ENCODE measurements around the gene SIGLEC9.

SIGLEC9 gene

GRCh38 chr19:51124729-51125128 lies at the start of gene SIGLEC9:
SIGLEC9 (plus strand) TSS chr19:51124906; CDS start chr19:51124975, 69 bp downstream.
- DNase-seq, result no peak

- DNase-seq, result no peak
Measured at GRCh38 chr19:51075998-51076397, 48.7 kb upstream of the SIGLEC9 start.

- no peak for DNase-seq
Measured at GRCh38 chr19:51076631-51077213, 48.0 kb upstream of the SIGLEC9 start.

GRCh38 chr19:51078104-51078503 lies 46.6 kb upstream of the SIGLEC9 start:
- no peak for DNase-seq

- no peak for DNase-seq
Measured at GRCh38 chr19:51078731-51079130, 46.0 kb upstream of the SIGLEC9 start.

GRCh38 chr19:51079481-51080110 lies 45.1 kb upstream of the SIGLEC9 start:
- no peak for DNase-seq

- DNase-seq, result no peak
Measured at GRCh38 chr19:51081476-51081875, 43.2 kb upstream of the SIGLEC9 start.

GRCh38 chr19:51082611-51083010 lies 42.1 kb upstream of the SIGLEC9 start, which contains the start of gene KLK14:
KLK14 (minus strand) TSS chr19:51082887; CDS start chr19:51082614, 273 bp downstream.
- no peak for DNase-seq

- no peak for DNase-seq
Measured at GRCh38 chr19:51083181-51083580, 41.5 kb upstream of the SIGLEC9 start.

- DNase-seq, result no peak
Measured at GRCh38 chr19:51083783-51084182, 40.9 kb upstream of the SIGLEC9 start.

GRCh38 chr19:51084505-51084904 lies 40.2 kb upstream of the SIGLEC9 start:
- no peak for DNase-seq

- DNase-seq, result no peak
Measured at GRCh38 chr19:51086153-51086850, 38.4 kb upstream of the SIGLEC9 start.

- DNase-seq, result no peak
Measured at GRCh38 chr19:51089786-51090185, 34.9 kb upstream of the SIGLEC9 start.

- no peak for DNase-seq
Measured at GRCh38 chr19:51090471-51090870, 34.2 kb upstream of the SIGLEC9 start.

- DNase-seq, result no peak
Measured at GRCh38 chr19:51091126-51091525, 33.6 kb upstream of the SIGLEC9 start.

GRCh38 chr19:51091895-51092873 lies 32.5 kb upstream of the SIGLEC9 start:
- peak; percentile 33 to 49 for DNase-seq

- peak in 1 of 2 experiments; percentile 12 for DNase-seq
Measured at GRCh38 chr19:51093101-51093500, 31.6 kb upstream of the SIGLEC9 start.

- DNase-seq, result no peak
Measured at GRCh38 chr19:51093510-51094345, 31.0 kb upstream of the SIGLEC9 start.

- DNase-seq, result peak in 1 of 2 experiments; percentile 27
Measured at GRCh38 chr19:51094696-51095279, 29.9 kb upstream of the SIGLEC9 start.

- DNase-seq, result no peak
Measured at GRCh38 chr19:51096473-51097165, 28.1 kb upstream of the SIGLEC9 start.
